ENCODE results near the gene PNMT. TPM values are rescaled to one million over a fixed set of nuclear protein-coding genes. Genes with fewer than 3 reads are reported as not detected.

Gene PNMT
- total RNA-seq, 1 experiment from 2014 or later = not detected

GRCh38 chr17:39669897-39670735, 1.9 kb downstream of the PNMT start:
- H3K79me2 ChIP-seq (ENCODE audit: low read length) = no peaks in the 10 kb centered on the region
- no peaks in the 10 kb centered on the region for H3K36me3 ChIP-seq (ENCODE audit: insufficient read depth, low read length)
- no peak overlapping the region for H3K4me3 ChIP-seq (ENCODE audit: low read length)
- H2AFZ ChIP-seq (ENCODE audit: low read length) = no peak overlapping the region
- no peaks in the 10 kb centered on the region for H3K9me2 ChIP-seq (replicated peaks; ENCODE audit: insufficient read depth, low read length)
- H3K27me3 ChIP-seq (ENCODE audit: low read length) = no peaks in the 10 kb centered on the region
- no peaks in the 10 kb centered on the region for H3K9me3 ChIP-seq (ENCODE audit: low read length)
- no peak overlapping the region for H3K27ac ChIP-seq (ENCODE audit: low read length)
- DNase-seq = no peak
- H3K4me1 ChIP-seq (ENCODE audit: low read length) = peaks cover 43% of the 10 kb centered on the region
- no peaks in the 10 kb centered on the region; the same call in 1 of the 2 replicates for H4K20me1 ChIP-seq (ENCODE audit: insufficient read depth, low read depth, low read length)
- no peak overlapping the region for H3K4me2 ChIP-seq (ENCODE audit: low read depth, low read length, poor library complexity, severe bottlenecking)
- H3K9ac ChIP-seq (ENCODE audit: low read length) = no peak overlapping the region

- H3K36me3 ChIP-seq (ENCODE audit: insufficient read depth, low read length) = no peaks in the 10 kb centered on the region
- H3K4me1 ChIP-seq (ENCODE audit: low read length) = peaks cover 50% of the 10 kb centered on the region
- no peak overlapping the region for H3K4me2 ChIP-seq (ENCODE audit: low read depth, low read length, poor library complexity, severe bottlenecking)
- H2AFZ ChIP-seq (ENCODE audit: low read length) = no peak overlapping the region
- no peaks in the 10 kb centered on the region for H3K79me2 ChIP-seq (ENCODE audit: low read length)
- H3K9me3 ChIP-seq (ENCODE audit: low read length) = no peaks in the 10 kb centered on the region
- no peaks in the 10 kb centered on the region for H3K9me2 ChIP-seq (replicated peaks; ENCODE audit: insufficient read depth, low read length)
- H3K27me3 ChIP-seq (ENCODE audit: low read length) = no peaks in the 10 kb centered on the region
- no peak overlapping the region for H3K4me3 ChIP-seq (ENCODE audit: low read length)
- H4K20me1 ChIP-seq (ENCODE audit: insufficient read depth, low read depth, low read length) = no peaks in the 10 kb centered on the region; the same call in 1 of the 2 replicates
- no peak for DNase-seq
- no peak overlapping the region for H3K9ac ChIP-seq (ENCODE audit: low read length)
- no peak overlapping the region for H3K27ac ChIP-seq (ENCODE audit: low read length)
Measured at GRCh38 chr17:39670746-39671145, 2.5 kb downstream of the PNMT start.

GRCh38 chr17:39671651-39672521, 3.6 kb downstream of the PNMT start:
- DNase-seq = peak; percentile 70
- H3K9ac ChIP-seq (ENCODE audit: low read length) = peak overlapping the region; percentile 54
- H3K4me2 ChIP-seq (ENCODE audit: low read depth, low read length, poor library complexity, severe bottlenecking) = peak overlapping the region; percentile 9
- no peaks in the 10 kb centered on the region for H3K9me2 ChIP-seq (replicated peaks; ENCODE audit: insufficient read depth, low read length)
- no peak overlapping the region for H3K4me3 ChIP-seq (ENCODE audit: low read length)
- no peaks in the 10 kb centered on the region for H3K27me3 ChIP-seq (ENCODE audit: low read length)
- peaks cover 59% of the 10 kb centered on the region for H3K4me1 ChIP-seq (ENCODE audit: low read length)
- H3K27ac ChIP-seq (ENCODE audit: low read length) = no peak overlapping the region
- 0 out of 2 replicates have a peak overlapping the region, but pooled peaks have one; percentile 48 for H2AFZ ChIP-seq (ENCODE audit: low read length)
- H3K79me2 ChIP-seq (ENCODE audit: low read length) = no peaks in the 10 kb centered on the region
- H3K9me3 ChIP-seq (ENCODE audit: low read length) = no peaks in the 10 kb centered on the region
- H4K20me1 ChIP-seq (ENCODE audit: insufficient read depth, low read depth, low read length) = no peaks in the 10 kb centered on the region; the same call in 1 of the 2 replicates
- H3K36me3 ChIP-seq (ENCODE audit: insufficient read depth, low read length) = no peaks in the 10 kb centered on the region

- Histone ChIP-seq H3K4me1 (ENCODE audit: low read length) (peaks cover 59% of the 10 kb centered on the region), H3K4me3 (ENCODE audit: low read length) (no peak overlapping the region), H3K4me2 (ENCODE audit: low read depth, low read length, poor library complexity, severe bottlenecking) (no peak overlapping the region), H3K27me3 (ENCODE audit: low read length) (no peaks in the 10 kb centered on the region), H3K9ac (ENCODE audit: low read length) (no peak overlapping the region), H4K20me1 (ENCODE audit: insufficient read depth, low read depth, low read length) (no peaks in the 10 kb centered on the region), H3K27ac (ENCODE audit: low read length) (no peak overlapping the region), H3K36me3 (ENCODE audit: insufficient read depth, low read length) (no peaks in the 10 kb centered on the region), H3K9me2 (replicated peaks; ENCODE audit: insufficient read depth, low read length) (no peaks in the 10 kb centered on the region), H3K9me3 (ENCODE audit: low read length) (no peaks in the 10 kb centered on the region), H2AFZ (ENCODE audit: low read length) (no peak overlapping the region), H3K79me2 (ENCODE audit: low read length) (no peaks in the 10 kb centered on the region)
- DNase-seq = no peak
Measured at GRCh38 chr17:39672522-39673334, 4.5 kb downstream of the PNMT start.

GRCh38 chr17:39673335-39674081, 5.3 kb downstream of the PNMT start:
- no peaks in the 10 kb centered on the region for H3K9me3 ChIP-seq (ENCODE audit: low read length)
- no peaks in the 10 kb centered on the region for H3K27me3 ChIP-seq (ENCODE audit: low read length)
- DNase-seq = no peak

GRCh38 chr17:39674179-39674578, 5.9 kb downstream of the PNMT start:
- Histone ChIP-seq H4K20me1 (ENCODE audit: insufficient read depth, low read depth, low read length) (no peaks in the 10 kb centered on the region), H3K9me2 (replicated peaks; ENCODE audit: insufficient read depth, low read length) (no peaks in the 10 kb centered on the region), H3K36me3 (ENCODE audit: insufficient read depth, low read length) (no peaks in the 10 kb centered on the region), H3K27ac (ENCODE audit: low read length) (peak overlapping the region; percentile 67), H2AFZ (ENCODE audit: low read length) (no peak overlapping the region), H3K9me3 (ENCODE audit: low read length) (no peaks in the 10 kb centered on the region), H3K27me3 (ENCODE audit: low read length) (no peaks in the 10 kb centered on the region), H3K4me1 (ENCODE audit: low read length) (peaks cover 56% of the 10 kb centered on the region), H3K9ac (ENCODE audit: low read length) (peak overlapping the region; percentile 44), H3K4me3 (ENCODE audit: low read length) (peak overlapping the region; percentile 49; the same call in 1 of the 2 replicates), H3K79me2 (ENCODE audit: low read length) (no peaks in the 10 kb centered on the region), H3K4me2 (ENCODE audit: low read depth, low read length, poor library complexity, severe bottlenecking) (peak overlapping the region; percentile 61)
- DNase-seq = no peak

More at GRCh38 chr17:39673335-39674081, 5.3 kb downstream of the PNMT start:
- peak overlapping the region; percentile 20; the same call in 1 of the 2 replicates for H3K9ac ChIP-seq (ENCODE audit: low read length)
- no peaks in the 10 kb centered on the region for H3K79me2 ChIP-seq (ENCODE audit: low read length)
- no peaks in the 10 kb centered on the region for H4K20me1 ChIP-seq (ENCODE audit: insufficient read depth, low read depth, low read length)
- peaks cover 56% of the 10 kb centered on the region for H3K4me1 ChIP-seq (ENCODE audit: low read length)
- H3K4me3 ChIP-seq (ENCODE audit: low read length) = no peak overlapping the region
- no peaks in the 10 kb centered on the region for H3K9me2 ChIP-seq (replicated peaks; ENCODE audit: insufficient read depth, low read length)
- H3K27ac ChIP-seq (ENCODE audit: low read length) = no peak overlapping the region
- no peaks in the 10 kb centered on the region for H3K36me3 ChIP-seq (ENCODE audit: insufficient read depth, low read length)
- H2AFZ ChIP-seq (ENCODE audit: low read length) = no peak overlapping the region
- H3K4me2 ChIP-seq (ENCODE audit: low read depth, low read length, poor library complexity, severe bottlenecking) = no peak overlapping the region

GRCh38 chr17:39674702-39675389, 6.6 kb downstream of the PNMT start:
- Histone ChIP-seq H4K20me1 (ENCODE audit: insufficient read depth, low read depth, low read length) (no peaks in the 10 kb centered on the region), H3K27ac (ENCODE audit: low read length) (peak overlapping the region; percentile 67), H3K4me2 (ENCODE audit: low read depth, low read length, poor library complexity, severe bottlenecking) (peak overlapping the region; percentile 61), H3K36me3 (ENCODE audit: insufficient read depth, low read length) (no peaks in the 10 kb centered on the region), H3K79me2 (ENCODE audit: low read length) (no peaks in the 10 kb centered on the region), H3K4me3 (ENCODE audit: low read length) (peak overlapping the region; percentile 49; the same call in 1 of the 2 replicates), H3K9ac (ENCODE audit: low read length) (peak overlapping the region; percentile 44), H3K4me1 (ENCODE audit: low read length) (peaks cover 63% of the 10 kb centered on the region), H3K9me3 (ENCODE audit: low read length) (no peaks in the 10 kb centered on the region), H3K9me2 (replicated peaks; ENCODE audit: insufficient read depth, low read length) (no peaks in the 10 kb centered on the region), H2AFZ (ENCODE audit: low read length) (no peak overlapping the region), H3K27me3 (ENCODE audit: low read length) (no peaks in the 10 kb centered on the region)
- peak; percentile 86 for DNase-seq

Data from Karpas-422 (cell line).